SU-DHL-6 (cell line): ENCODE measurements around the gene AIG1.

Source experiments
- H2AFZ ChIP-seq: fragments of 200-600 bp; sonication (generic); 2 replicates; pipeline ENCODE4 v1.6.1; 2014; ENCODE audit warnings: low read depth, mild to moderate bottlenecking, moderate library complexity, mixed read lengths, antibody characterized with exemption, low read length; ENCODE audit not compliant: severe bottlenecking
- H3F3A ChIP-seq: fragments of 200-600 bp; shearing (Covaris generic); 2 replicates; pipeline ENCODE4 v1.6.0; 2016; ENCODE audit warnings: antibody characterized with exemption, mild to moderate bottlenecking; ENCODE audit not compliant: insufficient read depth
- H3K27ac ChIP-seq: fragments of 200-600 bp; sonication (generic); 2 replicates; pipeline ENCODE4 v1.5.1; 2016; ENCODE audit warnings: low read depth, mild to moderate bottlenecking, low read length, moderate library complexity, mixed read lengths
- H3K27me3 ChIP-seq: fragments of 200-600 bp; sonication (generic), shearing (Covaris generic); 2 replicates; pipeline ENCODE4 v1.6.0; 2014; ENCODE audit warnings: mild to moderate bottlenecking, low read length
- H3K36me3 ChIP-seq: fragments of 200-600 bp; sonication (generic); 2 replicates; pipeline ENCODE4 v1.6.1; 2014; ENCODE audit warnings: mild to moderate bottlenecking, low read length, mixed read lengths
- H3K4me2 ChIP-seq: fragments of 300-600, 200-600 bp; shearing (Covaris generic), sonication (generic); 2 replicates; pipeline ENCODE4 v1.6.0; 2014; ENCODE audit warnings: low read length, low read depth, mild to moderate bottlenecking; ENCODE audit not compliant: poor library complexity, severe bottlenecking
- H3K4me3 ChIP-seq: fragments of 200-600 bp; sonication (generic); 2 replicates; pipeline ENCODE4 v1.5.1; 2014; ENCODE audit warnings: antibody characterized with exemption, low read length, mild to moderate bottlenecking, mixed read lengths; ENCODE audit not compliant: insufficient read depth, poor library complexity, severe bottlenecking
- H3K79me2 ChIP-seq: fragments of 200-600 bp; sonication (generic); 2 replicates; pipeline ENCODE4 v1.6.1; 2014; ENCODE audit warnings: mild to moderate bottlenecking, low read length, moderate library complexity; ENCODE audit not compliant: insufficient read depth
- H3K9ac ChIP-seq: fragments of 200-600 bp; sonication (generic); 2 replicates; pipeline ENCODE4 v1.7.0; 2014; ENCODE audit warnings: mild to moderate bottlenecking, low read length
- H3K9me2 ChIP-seq: fragments of 200-600 bp; sonication (generic); replicated peaks from 2 replicates; pipeline ENCODE4 v1.6.1; 2014; ENCODE audit warnings: low read length; ENCODE audit not compliant: insufficient read depth
- H3K9me3 ChIP-seq: fragments of 200-600 bp; sonication (generic); 2 replicates; pipeline ENCODE4 v1.6.1; 2014; ENCODE audit warnings: low read length, mixed read lengths; ENCODE audit not compliant: insufficient read depth
- H4K20me1 ChIP-seq: fragments of 200-600 bp; sonication (generic); 2 replicates; pipeline ENCODE4 v1.6.1; 2014; ENCODE audit warnings: low read depth, mild to moderate bottlenecking, antibody characterized with exemption, low read length, moderate library complexity, mixed read lengths
- CTCF ChIP-seq: fragments of 200-600 bp; sonication (generic); IDR thresholded peaks from one replicate; pipeline ENCODE4 v1.5.1; 2017; ENCODE audit warnings: antibody characterized with exemption, mild to moderate bottlenecking, low read length, moderate library complexity; ENCODE audit not compliant: insufficient read depth, poor library complexity, severe bottlenecking
- EZH2phosphoT487 ChIP-seq: fragments of 200-600 bp; sonication (generic), shearing (Covaris generic); conservative IDR thresholded peaks from 2 replicates; pipeline ENCODE4 v1.6.1; 2018; ENCODE audit warnings: mild to moderate bottlenecking, antibody characterized with exemption, low read length, moderate library complexity, mixed read lengths

The AIG1 gene

GRCh38 chr6:143362192-143362558, 301.5 kb downstream of the AIG1 start:
- H3K4me2 ChIP-seq: no peak overlapping the region
- no peaks in the 10 kb centered on the region for H3F3A ChIP-seq
- no peaks in the 10 kb centered on the region for H3K79me2 ChIP-seq
- no peak overlapping the region for H3K4me3 ChIP-seq
- H4K20me1 ChIP-seq: no peaks in the 10 kb centered on the region
- H3K9me2 ChIP-seq: no peaks in the 10 kb centered on the region
- no peaks in the 10 kb centered on the region for H3K27me3 ChIP-seq
- H2AFZ ChIP-seq: no peak overlapping the region
- H3K9ac ChIP-seq: no peak overlapping the region
- no peaks in the 10 kb centered on the region for H3K9me3 ChIP-seq
- TF ChIP-seq CTCF (no peak), EZH2phosphoT487 (no peak)
- H3K27ac ChIP-seq: no peak overlapping the region
- no peaks in the 10 kb centered on the region for H3K36me3 ChIP-seq

DNA sequence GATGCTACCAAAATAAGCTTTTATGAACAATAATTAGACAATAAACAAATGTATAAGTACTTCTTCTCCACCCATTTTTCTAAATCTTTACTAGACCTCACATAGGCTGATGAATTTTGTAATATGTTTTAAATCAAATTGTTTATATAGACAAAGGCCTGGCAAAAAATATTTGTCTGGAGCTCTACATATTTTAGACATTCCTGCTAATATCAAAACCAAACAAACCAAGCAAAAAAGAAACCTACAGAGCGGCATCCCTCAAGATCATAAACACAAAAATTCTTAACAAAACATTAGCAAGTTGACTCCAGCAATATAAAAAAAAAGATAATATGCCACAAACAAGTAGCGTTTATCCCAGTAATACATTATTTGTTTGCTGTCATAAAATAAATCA, 302.6 kb downstream of the AIG1 start:
- no peaks in the 10 kb centered on the region for H3F3A ChIP-seq
- TF ChIP-seq CTCF (no peak), EZH2phosphoT487 (no peak)
- no peaks in the 10 kb centered on the region for H3K27me3 ChIP-seq
- no peak overlapping the region for H3K27ac ChIP-seq
- no peaks in the 10 kb centered on the region for H3K9me2 ChIP-seq
- H3K4me2 ChIP-seq: no peak overlapping the region
- no peak overlapping the region for H3K9ac ChIP-seq
- no peaks in the 10 kb centered on the region for H4K20me1 ChIP-seq
- no peak overlapping the region for H3K4me3 ChIP-seq
- H2AFZ ChIP-seq: no peak overlapping the region
- H3K79me2 ChIP-seq: no peaks in the 10 kb centered on the region
- H3K36me3 ChIP-seq: no peaks in the 10 kb centered on the region
- H3K9me3 ChIP-seq: no peaks in the 10 kb centered on the region

DNA sequence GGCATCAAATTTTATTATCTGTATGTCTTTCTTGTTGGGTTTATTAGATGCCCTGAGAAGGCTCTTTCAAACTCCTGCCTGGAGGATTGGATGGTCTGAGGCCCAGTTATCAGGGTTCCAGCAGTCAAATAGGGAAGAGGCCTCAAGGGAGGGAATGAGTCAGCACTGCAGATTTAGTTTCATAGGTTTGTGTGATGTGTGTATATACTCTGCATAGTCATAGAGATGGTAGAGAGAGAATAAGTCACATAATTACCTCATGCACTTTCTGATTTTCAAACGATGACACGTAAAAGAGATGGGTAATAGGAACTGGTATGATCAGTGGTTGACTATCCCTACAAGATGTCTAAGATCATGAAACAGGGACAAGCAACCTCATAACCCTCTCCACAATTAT, 307.7 kb downstream of the AIG1 start:
- Histone ChIP-seq H3K27ac (no peak overlapping the region), H4K20me1 (no peaks in the 10 kb centered on the region), H3K9ac (no peak overlapping the region), H2AFZ (no peak overlapping the region), H3K36me3 (no peaks in the 10 kb centered on the region), H3K4me3 (no peak overlapping the region), H3K79me2 (no peaks in the 10 kb centered on the region), H3K4me2 (no peak overlapping the region), H3K9me3 (no peaks in the 10 kb centered on the region), H3F3A (no peaks in the 10 kb centered on the region), H3K9me2 (no peaks in the 10 kb centered on the region), H3K27me3 (no peaks in the 10 kb centered on the region)
- TF ChIP-seq CTCF (no peak), EZH2phosphoT487 (no peak)

DNA sequence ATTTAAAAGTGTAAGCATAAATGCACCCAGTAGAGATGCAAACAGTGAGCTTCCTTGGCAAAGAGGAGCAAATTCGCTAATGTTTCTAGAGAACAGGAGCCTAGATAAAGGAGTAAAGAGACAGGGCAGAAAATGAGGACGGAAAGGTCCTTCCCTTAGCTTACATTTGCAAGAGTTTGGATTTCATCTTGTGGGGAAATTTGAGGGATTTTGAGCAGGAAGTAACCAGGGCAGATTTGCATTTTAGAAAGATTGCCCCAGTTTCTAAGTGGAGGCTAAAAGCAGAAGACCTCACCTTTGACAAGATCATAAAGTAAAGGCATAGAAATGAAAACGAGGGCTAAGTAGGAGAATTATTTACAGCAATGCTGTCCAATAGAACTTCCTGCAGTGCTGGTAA, 309.3 kb downstream of the AIG1 start:
- H3K9ac ChIP-seq: no peak overlapping the region
- no peaks in the 10 kb centered on the region for H3K9me3 ChIP-seq
- H4K20me1 ChIP-seq: no peaks in the 10 kb centered on the region
- no peaks in the 10 kb centered on the region for H3K36me3 ChIP-seq
- no peak overlapping the region for H3K4me2 ChIP-seq
- H3F3A ChIP-seq: no peaks in the 10 kb centered on the region
- H2AFZ ChIP-seq: no peak overlapping the region
- H3K27me3 ChIP-seq: no peaks in the 10 kb centered on the region
- H3K4me3 ChIP-seq: no peak overlapping the region
- no peaks in the 10 kb centered on the region for H3K79me2 ChIP-seq
- H3K9me2 ChIP-seq: no peaks in the 10 kb centered on the region; the same call in 1 of the 2 replicates
- TF ChIP-seq EZH2phosphoT487 (no peak), CTCF (no peak)
- no peak overlapping the region for H3K27ac ChIP-seq
